Neural progenitor cell (in vitro differentiated cells): ENCODE results near the gene PRRC2C. TPM values are rescaled to one million over a fixed set of nuclear protein-coding genes. Genes with fewer than 3 reads are reported as not detected.

Experiments used
- DNase-seq: peaks from one replicate; pipeline ENCODE4 v3.0.0-alpha.2; 2016; ENCODE audit warnings: low spot score
- H2AFZ ChIP-seq: fragments of 200-600 bp; sonication (generic); replicated peaks from 2 replicates; pipeline ENCODE4 v1.6.1; 2016; ENCODE audit warnings: antibody characterized with exemption
- H3F3A ChIP-seq: fragments of 200-600 bp; sonication (generic); 2 replicates; pipeline ENCODE4 v1.6.1; 2016; ENCODE audit warnings: antibody characterized with exemption, low read depth
- H3K27ac ChIP-seq: fragments of 200-600 bp; sonication (generic); 2 replicates; pipeline ENCODE4 v1.5.1; 2016; ENCODE audit warnings: mild to moderate bottlenecking
- H3K27me3 ChIP-seq: fragments of 200-600 bp; sonication (generic); 2 replicates; pipeline ENCODE4 v1.6.1; 2016; ENCODE audit warnings: mild to moderate bottlenecking, moderate library complexity
- H3K36me3 ChIP-seq: fragments of 200-600 bp; sonication (generic); 2 replicates; pipeline ENCODE4 v1.5.1; 2016
- H3K4me1 ChIP-seq: fragments of 200-600 bp; sonication (generic); 2 replicates; pipeline ENCODE4 v1.6.1; 2016; ENCODE audit warnings: mixed run types
- H3K4me2 ChIP-seq: fragments of 200-600 bp; sonication (generic); 2 replicates; pipeline ENCODE4 v1.6.1; 2016
- H3K4me3 ChIP-seq: fragments of 200-600 bp; sonication (generic); 2 replicates; pipeline ENCODE4 v1.5.1; 2016
- H3K79me2 ChIP-seq: fragments of 200-600 bp; sonication (generic); 2 replicates; pipeline ENCODE4 v1.6.1; 2016; ENCODE audit warnings: low read depth
- H3K9ac ChIP-seq: fragments of 200-600 bp; sonication (generic); 2 replicates; pipeline ENCODE4 v1.6.1; 2016
- H3K9me3 ChIP-seq: fragments of 200-600 bp; sonication (generic); 2 replicates; pipeline ENCODE4 v1.5.1; 2016; ENCODE audit warnings: low read depth
- H4K20me1 ChIP-seq: fragments of 200-600 bp; sonication (generic); 2 replicates; pipeline ENCODE4 v1.6.1; 2016; ENCODE audit warnings: low read depth
- H3K27ac Mint-ChIP-seq: 3 replicates; pipeline ENCODE4 v1.8.0; 2021; ENCODE audit warnings: mixed read lengths
- H3K27me3 Mint-ChIP-seq: 2 replicates; pipeline ENCODE4 v1.8.0; 2022; ENCODE audit warnings: low read depth, mild to moderate bottlenecking, inconsistent platforms, moderate library complexity, mixed read lengths; ENCODE audit not compliant: insufficient read depth
- H3K36me3 Mint-ChIP-seq: 3 replicates; pipeline ENCODE4 v1.8.0; 2021; ENCODE audit warnings: mixed read lengths
- H3K4me1 Mint-ChIP-seq: 3 replicates; pipeline ENCODE4 v1.8.0; 2021; ENCODE audit warnings: mixed read lengths
- H3K4me3 Mint-ChIP-seq: 3 replicates; pipeline ENCODE4 v1.8.0; 2021; ENCODE audit warnings: mild to moderate bottlenecking, moderate library complexity, mixed read lengths
- H3K9me3 Mint-ChIP-seq: 3 replicates; pipeline ENCODE4 v1.8.0; 2020; ENCODE audit warnings: mixed read lengths
- EZH2 ChIP-seq: fragments of 200-600 bp; sonication (generic); IDR thresholded peaks from 2 replicates; pipeline ENCODE4 v1.6.1; 2017; ENCODE audit warnings: antibody characterized with exemption, mild to moderate bottlenecking, moderate library complexity
- EZH2phosphoT487 ChIP-seq: fragments of 200-600 bp; sonication (generic); IDR thresholded peaks from 2 replicates; pipeline ENCODE4 v1.6.1; 2017; ENCODE audit warnings: antibody characterized with exemption
- small RNA-seq: library from RNA; depleted of rRNA; stranded (forward); fragments of <200 nt; gene quantifications from one replicate; pipeline ENCODE3, GENCODE V24; 2015
- total RNA-seq: library from RNA; depleted of rRNA; stranded (reverse); fragments of >200 nt; gene quantifications from 2 replicates; pipeline ENCODE4 v1.2.3, GENCODE V29; 2015; ENCODE audit warnings: low replicate concordance
- TF ChIP-seq, protein P1 (sequence below): fragments of 200-600 bp; sonication (generic); IDR thresholded peaks from 2 replicates; pipeline ENCODE4 v1.5.1; 2017; ENCODE audit warnings: antibody characterized with exemption, mild to moderate bottlenecking

Gene PRRC2C
- total RNA-seq, 1 donor from 2014 or later: 89.9 TPM

DNA sequence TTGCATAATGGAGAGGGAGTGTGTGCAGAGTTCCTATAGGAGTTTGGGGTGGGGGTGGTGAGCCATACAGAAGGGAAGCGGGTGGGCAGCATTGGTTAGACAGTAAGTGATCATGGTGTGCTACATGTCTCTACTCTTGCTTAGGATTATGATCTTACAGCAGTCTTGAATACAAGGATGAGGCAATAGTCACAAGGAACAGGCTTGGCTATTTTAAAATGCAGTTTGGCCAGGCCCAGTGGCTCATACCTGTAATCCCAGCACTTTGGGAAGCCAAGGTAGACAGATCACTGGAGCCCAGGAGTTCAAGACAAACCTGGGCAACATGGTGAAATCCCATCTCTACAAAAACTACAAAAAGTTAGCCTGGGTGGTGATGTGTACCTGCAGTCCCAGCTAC, 154.9 kb downstream of the PRRC2C start:
- Histone ChIP-seq H3K36me3 (no peaks in the 10 kb centered on the region), H3K9me3 (no peaks in the 10 kb centered on the region), H3K9ac (no peak overlapping the region), H3K4me2 (no peak overlapping the region), H2AFZ (no peak overlapping the region), H3K4me3 (no peak overlapping the region), H3K79me2 (no peaks in the 10 kb centered on the region), H3K27ac (no peak overlapping the region), H3K27me3 (no peaks in the 10 kb centered on the region), H3K4me1 (peaks cover 4% of the 10 kb centered on the region), H3F3A (no peaks in the 10 kb centered on the region), H4K20me1 (no peaks in the 10 kb centered on the region)
- no peak for DNase-seq
- TF ChIP-seq, protein P1, sequence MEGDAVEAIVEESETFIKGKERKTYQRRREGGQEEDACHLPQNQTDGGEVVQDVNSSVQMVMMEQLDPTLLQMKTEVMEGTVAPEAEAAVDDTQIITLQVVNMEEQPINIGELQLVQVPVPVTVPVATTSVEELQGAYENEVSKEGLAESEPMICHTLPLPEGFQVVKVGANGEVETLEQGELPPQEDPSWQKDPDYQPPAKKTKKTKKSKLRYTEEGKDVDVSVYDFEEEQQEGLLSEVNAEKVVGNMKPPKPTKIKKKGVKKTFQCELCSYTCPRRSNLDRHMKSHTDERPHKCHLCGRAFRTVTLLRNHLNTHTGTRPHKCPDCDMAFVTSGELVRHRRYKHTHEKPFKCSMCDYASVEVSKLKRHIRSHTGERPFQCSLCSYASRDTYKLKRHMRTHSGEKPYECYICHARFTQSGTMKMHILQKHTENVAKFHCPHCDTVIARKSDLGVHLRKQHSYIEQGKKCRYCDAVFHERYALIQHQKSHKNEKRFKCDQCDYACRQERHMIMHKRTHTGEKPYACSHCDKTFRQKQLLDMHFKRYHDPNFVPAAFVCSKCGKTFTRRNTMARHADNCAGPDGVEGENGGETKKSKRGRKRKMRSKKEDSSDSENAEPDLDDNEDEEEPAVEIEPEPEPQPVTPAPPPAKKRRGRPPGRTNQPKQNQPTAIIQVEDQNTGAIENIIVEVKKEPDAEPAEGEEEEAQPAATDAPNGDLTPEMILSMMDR: no peak
- TF ChIP-seq EZH2: no peak
- TF ChIP-seq EZH2phosphoT487: no peak
- Mint-ChIP-seq H3K9me3 (no peaks in the 10 kb centered on the region), H3K4me1 (peaks cover 15% of the 10 kb centered on the region), H3K36me3 (no peaks in the 10 kb centered on the region), H3K27ac (no peak overlapping the region), H3K27me3 (no peaks in the 10 kb centered on the region), H3K4me3 (no peak overlapping the region)

DNA sequence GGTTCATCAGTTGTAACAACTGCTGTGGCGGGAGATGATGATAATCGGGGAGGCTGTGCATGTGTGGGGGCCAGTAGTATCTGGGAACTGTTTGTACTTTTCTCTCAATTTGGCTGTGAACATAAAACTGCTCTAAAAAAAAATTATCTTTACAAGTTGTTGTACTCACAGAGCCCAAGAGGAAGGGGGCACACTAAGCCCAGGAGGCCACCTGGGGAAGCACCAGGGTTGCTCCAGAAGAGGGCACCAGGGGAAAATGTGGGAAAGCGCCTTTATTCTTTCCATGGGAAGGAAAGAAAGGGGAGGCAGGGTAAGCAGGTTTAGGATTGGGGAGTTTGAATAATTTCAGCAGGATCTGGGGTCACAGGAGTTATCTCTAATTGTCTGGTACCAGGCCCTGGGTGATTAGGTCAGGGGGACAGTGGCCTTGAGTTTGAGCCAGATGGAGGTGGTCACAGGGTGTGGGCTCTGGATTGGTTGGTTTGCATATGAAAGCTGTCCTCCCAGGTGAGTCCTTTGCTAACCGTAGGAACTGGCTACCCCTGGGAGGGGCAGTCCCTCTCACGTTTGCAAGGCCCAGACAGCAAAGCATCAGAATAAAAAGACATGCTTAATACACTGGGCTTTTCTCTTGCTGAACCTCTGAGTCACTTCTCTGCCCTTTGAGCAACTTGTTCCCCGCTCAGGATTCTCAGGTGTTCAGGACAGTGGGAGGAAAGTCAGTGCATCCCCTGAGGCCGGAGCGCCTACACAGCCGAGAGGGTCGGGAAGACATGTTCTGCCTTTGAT, 155.9 kb downstream of the PRRC2C start:
- H3K9me3 Mint-ChIP-seq: no peaks in the 10 kb centered on the region
- H3K9me3 ChIP-seq: no peaks in the 10 kb centered on the region
- DNase-seq: peak; percentile 26
- no peaks in the 10 kb centered on the region for H3K36me3 Mint-ChIP-seq
- no peaks in the 10 kb centered on the region for H3F3A ChIP-seq
- no peaks in the 10 kb centered on the region for H3K27me3 Mint-ChIP-seq
- H3K4me1 Mint-ChIP-seq: peaks cover 16% of the 10 kb centered on the region
- TF ChIP-seq, protein P1: peak; percentile 19
- TF ChIP-seq EZH2phosphoT487: no peak
- TF ChIP-seq EZH2: no peak
- H3K79me2 ChIP-seq: no peaks in the 10 kb centered on the region
- H3K27ac Mint-ChIP-seq: peak overlapping the region; percentile 88
- peaks cover 4% of the 10 kb centered on the region for H3K4me1 ChIP-seq
- H4K20me1 ChIP-seq: no peaks in the 10 kb centered on the region
- no peaks in the 10 kb centered on the region for H3K27me3 ChIP-seq
- no peak overlapping the region for H3K27ac ChIP-seq
- H3K9ac ChIP-seq: no peak overlapping the region
- H3K4me2 ChIP-seq: no peak overlapping the region
- H2AFZ ChIP-seq: peak overlapping the region; percentile 50
- H3K36me3 ChIP-seq: no peaks in the 10 kb centered on the region
- H3K4me3 ChIP-seq: no peak overlapping the region
- no peak overlapping the region for H3K4me3 Mint-ChIP-seq

DNA sequence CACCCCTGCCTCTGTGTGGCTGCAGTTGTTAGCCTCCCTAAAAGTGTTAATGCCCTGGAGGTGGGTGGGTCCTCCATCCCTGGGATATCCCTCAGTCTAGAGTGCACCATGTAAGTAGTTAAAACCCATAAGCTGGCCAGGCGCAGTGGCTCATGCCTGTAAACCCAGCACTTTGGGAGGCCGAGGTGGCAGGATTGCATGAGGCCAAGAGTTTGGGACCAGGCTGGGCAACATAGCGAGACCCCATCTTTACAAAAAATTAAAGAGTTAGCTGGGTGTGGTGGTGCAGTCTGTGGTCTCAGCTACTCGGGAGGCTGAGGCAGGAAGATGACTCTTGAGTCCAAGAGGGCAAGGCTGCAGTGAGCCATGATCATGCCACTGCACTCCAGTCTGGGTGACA, 156.9 kb downstream of the PRRC2C start:
- Histone ChIP-seq H3K27me3 (no peaks in the 10 kb centered on the region), H3K79me2 (no peaks in the 10 kb centered on the region), H3K4me2 (no peak overlapping the region), H3K4me3 (no peak overlapping the region), H3K4me1 (peaks cover 4% of the 10 kb centered on the region), H3K36me3 (no peaks in the 10 kb centered on the region), H3K9ac (no peak overlapping the region), H3F3A (no peaks in the 10 kb centered on the region), H3K9me3 (no peaks in the 10 kb centered on the region), H4K20me1 (no peaks in the 10 kb centered on the region), H2AFZ (peak overlapping the region; percentile 50), H3K27ac (no peak overlapping the region)
- Mint-ChIP-seq H3K9me3 (no peaks in the 10 kb centered on the region), H3K36me3 (no peaks in the 10 kb centered on the region), H3K4me3 (no peak overlapping the region), H3K27ac (no peak overlapping the region), H3K27me3 (no peaks in the 10 kb centered on the region), H3K4me1 (peaks cover 10% of the 10 kb centered on the region)
- TF ChIP-seq, protein P1: no peak
- no peak for TF ChIP-seq EZH2phosphoT487
- no peak for TF ChIP-seq EZH2
- no peak for DNase-seq

Small RNAs within 50 kb of the gene (small RNA-seq; reads per million reads assigned to genes)
- not detected for gene CYCSP53

Other genes with a start within 250 kb of the PRRC2C start
- gene FMO1, start 237.0 kb upstream of the PRRC2C start, total RNA-seq: 0.12 TPM in 1 of 2 replicates, not detected in the other
- 3.9 and 8.3 TPM in 2 replicates for gene FMO4, start 171.3 kb upstream of the PRRC2C start, total RNA-seq
- gene MYOCOS, start 136.7 kb downstream of the PRRC2C start, total RNA-seq: not detected in 2 replicates
- gene MYOC, start 167.2 kb downstream of the PRRC2C start, total RNA-seq: not detected in 2 replicates